ENCODE data around the gene ZNF683. TPM values are rescaled to one million over a fixed set of nuclear protein-coding genes. Genes with fewer than 3 reads are reported as not detected.

Gene ZNF683
- total and polyA plus RNA-seq, 2 of the 4 experiments (the other 2 are of a cell fraction), result not detected

- DNase-seq (peak; percentile 24), ATAC-seq (ENCODE audit: low read depth) (no peak; the same call in 1 of the 2 replicates)
- intact Hi-C loops (cut with micrococcal nuclease) (no loop called here), in situ Hi-C loops (cut with MboI; ENCODE audit: low sequenced_read_pairs) (no loop called here), dilution Hi-C loops (cut with HindIII; ENCODE audit: low sequenced_read_pairs, unreplicated experiment) (no loop called here)
- BruUV-seq (replicated peaks), result no TSS peak
- H3K4me2 ChIP-seq (ENCODE audit: low read depth, low read length), result no peak overlapping the region
- peak overlapping the region; percentile 3 for H2BK20ac ChIP-seq (ENCODE audit: low read depth, low read length)
- peaks cover 27% of the 10 kb centered on the region for H3K27me3 ChIP-seq (ENCODE audit: control insufficient read depth, insufficient read depth, low read length)
- H2BK120ac ChIP-seq (ENCODE audit: low read depth, low read length), result peak overlapping the region; percentile 13; the same call in 1 of the 2 replicates
- H2AFZ ChIP-seq (replicated peaks; ENCODE audit: low read length, poor library complexity), result no peak overlapping the region
- no peak overlapping the region for H4K91ac ChIP-seq (ENCODE audit: insufficient read depth, low read depth, low read length)
- no peak overlapping the region for H2BK5ac ChIP-seq (ENCODE audit: low read depth, low read length, poor library complexity, severe bottlenecking)
- no peak overlapping the region for H2AK9ac ChIP-seq (replicated peaks; ENCODE audit: low read depth, low read length, poor library complexity)
- no peak overlapping the region for H3K23ac ChIP-seq (ENCODE audit: low read depth, low read length)
- H3K9ac ChIP-seq (ENCODE audit: low read depth, low read length), result no peak overlapping the region
- H3K14ac ChIP-seq (replicated peaks; ENCODE audit: low read depth, low read length), result peak overlapping the region; percentile 66; the same call in 1 of the 2 replicates
- no peak overlapping the region for H2AK5ac ChIP-seq (ENCODE audit: low read depth, low read length)
- no peak overlapping the region for H3K27ac ChIP-seq (ENCODE audit: insufficient read depth, low read length)
- H4K5ac ChIP-seq (ENCODE audit: low read depth, low read length), result no peak overlapping the region
- H3K4ac ChIP-seq (ENCODE audit: low read depth, low read length), result peak overlapping the region; percentile 34
- no peaks in the 10 kb centered on the region for H3K9me3 ChIP-seq (ENCODE audit: control insufficient read depth, insufficient read depth, low read length)
- no peak overlapping the region for H3K18ac ChIP-seq (ENCODE audit: low read depth, low read length)
- H3K56ac ChIP-seq (ENCODE audit: extremely low read depth, insufficient read depth, low read length), result no peak overlapping the region
- peak overlapping the region in 1 of 2 experiments; percentile 9; a peak in 1 of 4 replicates for H4K8ac ChIP-seq (ENCODE audit: low read depth in 2 of 2, low read length in 2 of 2)
- WGBS, 2 experiments (ENCODE audit: extremely low coverage in 2 of 2, insufficient read length in 1 of 2), result 93% methylated on average over 2 of the region's 9 CpGs; no CpG with 5 or more reads in 1 of the 2 experiments
- ChIA-PET CTCF (no interaction called here), POLR2A (ENCODE audit: unreplicated experiment) (no interaction called here)
- H4K20me1 ChIP-seq (ENCODE audit: insufficient read depth, low read length), result no peaks in the 10 kb centered on the region; the same call in 1 of the 2 replicates
- peaks cover 9% of the 10 kb centered on the region for H3K4me1 ChIP-seq (ENCODE audit: control insufficient read depth, insufficient read depth, low read length)
- H3K4me3 ChIP-seq (ENCODE audit: insufficient read depth, low read depth, low read length), result no peak overlapping the region
- H3K36me3 ChIP-seq (ENCODE audit: control insufficient read depth, insufficient read depth, low read length), result no peaks in the 10 kb centered on the region
- peaks cover 9% of the 10 kb centered on the region; the same call in 1 of the 2 replicates for H3K9me1 ChIP-seq (ENCODE audit: insufficient read depth, low read length)
- no peak overlapping the region; the same call in 2 of the 3 replicates for H2BK15ac ChIP-seq (ENCODE audit: low read depth, low read length)
- no peaks in the 10 kb centered on the region for H3K79me1 ChIP-seq (ENCODE audit: low read depth in 1 of 2, low read length in 2 of 2)
- TF ChIP-seq RFX5 (IDR thresholded peaks at IDR 0.05; ENCODE audit: low read depth, low read length) (no peak), CEBPB (IDR thresholded peaks at IDR 0.05; ENCODE audit: low read depth, low read length) (no peak), CHD1 (IDR thresholded peaks at IDR 0.05; ENCODE audit: low read depth, low read length) (no peak), SMC3 (IDR thresholded peaks at IDR 0.05; ENCODE audit: low read depth, low read length) (no peak)
Observed at GRCh38 chr1:26350701-26351589, 21.6 kb downstream of the ZNF683 start.
